ENCODE data around the gene MBD3.

The MBD3 gene

DNA sequence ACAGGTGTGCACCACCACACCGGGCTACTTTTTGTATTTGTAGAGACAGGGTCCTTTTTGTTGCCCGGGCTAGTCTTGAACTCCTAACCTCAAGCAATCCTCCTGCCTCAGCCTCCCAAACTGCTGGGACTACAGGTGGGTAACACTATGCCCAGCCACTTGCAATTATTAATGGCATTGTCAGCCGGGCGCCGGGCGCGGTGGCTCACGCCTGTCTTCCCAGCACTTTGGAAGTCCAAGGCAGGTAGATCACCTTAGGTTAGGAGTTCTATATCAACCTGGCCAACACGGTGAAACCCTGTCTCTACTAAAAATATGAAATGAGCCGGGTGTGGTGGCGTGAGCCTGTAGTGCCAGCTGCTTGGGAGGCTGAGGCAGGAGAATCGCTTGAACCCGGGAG lies 21.8 kb downstream of the MBD3 start:
- H3K27me3 ChIP-seq (replicated peaks; ENCODE audit: insufficient read depth, low read length), result peaks cover 45% of the 10 kb centered on the region
- no peak overlapping the region for H3K9ac ChIP-seq (ENCODE audit: low read length)
- no peak overlapping the region for H3K27ac ChIP-seq (ENCODE audit: low read length)
- DNase-seq, result no peak
- no peak overlapping the region for H3K4me3 ChIP-seq (ENCODE audit: low read length)
- peaks cover 9% of the 10 kb centered on the region for H3K79me2 ChIP-seq (ENCODE audit: low read length)
- no peak overlapping the region for H2AFZ ChIP-seq (ENCODE audit: low read length)
- H3K9me3 ChIP-seq (replicated peaks; ENCODE audit: insufficient read depth, low read length), result no peaks in the 10 kb centered on the region
- no peak overlapping the region for H3K4me2 ChIP-seq (ENCODE audit: low read depth, low read length)
- H3K4me1 ChIP-seq (ENCODE audit: low read length), result peaks cover 5% of the 10 kb centered on the region
- H3K9me2 ChIP-seq (replicated peaks; ENCODE audit: insufficient read depth, low read length), result no peaks in the 10 kb centered on the region
- no peak for TF ChIP-seq EZH2 (optimal IDR thresholded peaks at IDR 0.05; ENCODE audit: low read depth, low read length)
- no peak for TF ChIP-seq EZH2phosphoT487 (IDR thresholded peaks at IDR 0.05; ENCODE audit: low read length)
- TF ChIP-seq, protein P1, sequence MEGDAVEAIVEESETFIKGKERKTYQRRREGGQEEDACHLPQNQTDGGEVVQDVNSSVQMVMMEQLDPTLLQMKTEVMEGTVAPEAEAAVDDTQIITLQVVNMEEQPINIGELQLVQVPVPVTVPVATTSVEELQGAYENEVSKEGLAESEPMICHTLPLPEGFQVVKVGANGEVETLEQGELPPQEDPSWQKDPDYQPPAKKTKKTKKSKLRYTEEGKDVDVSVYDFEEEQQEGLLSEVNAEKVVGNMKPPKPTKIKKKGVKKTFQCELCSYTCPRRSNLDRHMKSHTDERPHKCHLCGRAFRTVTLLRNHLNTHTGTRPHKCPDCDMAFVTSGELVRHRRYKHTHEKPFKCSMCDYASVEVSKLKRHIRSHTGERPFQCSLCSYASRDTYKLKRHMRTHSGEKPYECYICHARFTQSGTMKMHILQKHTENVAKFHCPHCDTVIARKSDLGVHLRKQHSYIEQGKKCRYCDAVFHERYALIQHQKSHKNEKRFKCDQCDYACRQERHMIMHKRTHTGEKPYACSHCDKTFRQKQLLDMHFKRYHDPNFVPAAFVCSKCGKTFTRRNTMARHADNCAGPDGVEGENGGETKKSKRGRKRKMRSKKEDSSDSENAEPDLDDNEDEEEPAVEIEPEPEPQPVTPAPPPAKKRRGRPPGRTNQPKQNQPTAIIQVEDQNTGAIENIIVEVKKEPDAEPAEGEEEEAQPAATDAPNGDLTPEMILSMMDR (IDR thresholded peaks at IDR 0.05; ENCODE audit: low read length), result no peak
- H3F3A ChIP-seq (ENCODE audit: insufficient read depth, low read length), result no peaks in the 10 kb centered on the region
- no peaks in the 10 kb centered on the region for H3K36me3 ChIP-seq (replicated peaks; ENCODE audit: insufficient read depth, low read length)
- peaks cover 3% of the 10 kb centered on the region; the same call in 1 of the 2 replicates for H4K20me1 ChIP-seq (ENCODE audit: insufficient read depth, low read length)

DNA sequence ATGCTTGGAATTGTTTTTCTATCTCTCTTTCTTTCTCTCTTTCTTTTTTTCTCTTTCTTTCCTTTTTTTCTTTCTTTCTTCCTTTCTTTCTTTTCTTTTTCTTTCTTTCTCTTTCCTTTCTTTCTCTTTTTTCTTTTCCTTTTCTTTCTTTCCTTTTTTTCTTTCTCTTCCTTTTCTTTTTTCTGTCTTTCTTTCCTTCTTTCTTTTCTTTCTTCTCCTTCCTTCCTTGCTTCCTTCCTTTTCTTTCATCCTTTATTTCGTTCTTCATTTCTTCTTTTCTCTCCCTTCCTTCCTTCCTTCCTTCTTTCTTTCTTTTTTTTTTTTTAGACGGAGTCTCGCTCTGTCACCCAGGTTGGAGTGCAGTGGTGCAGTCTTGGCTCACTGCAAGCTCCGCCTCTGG lies 22.7 kb downstream of the MBD3 start:
- Histone ChIP-seq H2AFZ (ENCODE audit: low read length) (no peak overlapping the region), H3K36me3 (replicated peaks; ENCODE audit: insufficient read depth, low read length) (no peaks in the 10 kb centered on the region), H3K9me2 (replicated peaks; ENCODE audit: insufficient read depth, low read length) (no peaks in the 10 kb centered on the region), H3K9ac (ENCODE audit: low read length) (no peak overlapping the region), H3K27ac (ENCODE audit: low read length) (no peak overlapping the region), H3K4me3 (ENCODE audit: low read length) (no peak overlapping the region), H4K20me1 (ENCODE audit: insufficient read depth, low read length) (peaks cover 4% of the 10 kb centered on the region; the same call in 1 of the 2 replicates), H3K79me2 (ENCODE audit: low read length) (peaks cover 13% of the 10 kb centered on the region), H3K9me3 (replicated peaks; ENCODE audit: insufficient read depth, low read length) (no peaks in the 10 kb centered on the region), H3K27me3 (replicated peaks; ENCODE audit: insufficient read depth, low read length) (peaks cover 45% of the 10 kb centered on the region), H3K4me1 (ENCODE audit: low read length) (peaks cover 5% of the 10 kb centered on the region), H3K4me2 (ENCODE audit: low read depth, low read length) (no peak overlapping the region), H3F3A (ENCODE audit: insufficient read depth, low read length) (0 out of 2 replicates have a peak, but pooled peaks cover 2% of the 10 kb centered on the region)
- no peak for DNase-seq
- TF ChIP-seq, protein P1 (IDR thresholded peaks at IDR 0.05; ENCODE audit: low read length), result no peak
- TF ChIP-seq EZH2 (optimal IDR thresholded peaks at IDR 0.05; ENCODE audit: low read depth, low read length) (no peak), EZH2phosphoT487 (IDR thresholded peaks at IDR 0.05; ENCODE audit: low read length) (no peak)

DNA sequence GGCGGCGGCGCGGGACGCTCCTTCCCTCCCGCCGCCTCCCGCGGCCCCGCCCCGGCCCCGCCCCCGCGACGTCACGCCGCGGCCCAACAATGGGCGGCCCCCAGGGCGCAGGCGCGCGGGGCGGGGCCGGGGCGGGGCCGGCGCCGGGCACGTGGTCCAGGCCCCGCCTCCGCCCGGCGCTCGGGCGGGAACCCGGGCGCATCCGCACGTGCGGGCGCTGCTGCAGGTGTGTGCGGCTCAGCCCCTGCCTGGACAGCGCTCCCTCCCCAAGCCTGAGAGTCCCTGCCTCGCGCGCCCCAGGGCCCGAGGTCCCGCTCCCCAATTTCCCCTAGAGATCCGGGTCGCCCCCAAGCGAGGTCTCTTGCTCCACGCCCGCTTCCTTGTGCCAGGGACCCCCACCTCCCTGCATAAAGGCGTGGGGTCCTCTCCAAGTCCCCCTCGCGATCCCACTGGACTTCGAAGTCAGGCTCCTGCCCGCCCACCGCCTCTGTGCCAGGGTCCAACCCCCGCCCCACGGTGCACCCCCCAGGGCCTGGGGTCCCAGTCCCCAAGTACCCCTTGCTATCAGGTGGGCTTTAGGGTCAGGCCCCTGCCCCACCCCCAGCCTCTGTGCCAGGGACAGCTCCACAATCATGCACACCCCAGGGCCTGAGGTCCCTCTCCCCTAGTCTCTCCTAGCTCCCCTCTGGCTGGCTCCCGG lies 24.2 kb downstream of the MBD3 start, which contains the start of gene MEX3D:
TSS of gene MEX3D (minus strand) at position 6 of the 700 bp plus-strand sequence. CDS start 267 bp downstream, outside the sequence.
- no peaks in the 10 kb centered on the region for H3K9me3 ChIP-seq (replicated peaks; ENCODE audit: insufficient read depth, low read length)
- H3K27ac ChIP-seq (ENCODE audit: low read length), result no peak within 1 kb of the TSS
- H3K36me3 ChIP-seq (replicated peaks; ENCODE audit: insufficient read depth, low read length), result no peaks in the 10 kb centered on the region
- 0 out of 2 replicates have a peak, but pooled peaks cover 2% of the 10 kb centered on the region for H3F3A ChIP-seq (ENCODE audit: insufficient read depth, low read length)
- peak; percentile 90 for DNase-seq
- peaks cover 5% of the 10 kb centered on the region for H3K4me1 ChIP-seq (ENCODE audit: low read length)
- H3K4me3 ChIP-seq (ENCODE audit: low read length), result peak within 1 kb of the TSS; percentile 45; the same call in 1 of the 2 replicates
- peak within 1 kb of the TSS; percentile 54; the same call in 1 of the 2 replicates for H3K4me2 ChIP-seq (ENCODE audit: low read depth, low read length)
- no peak within 1 kb of the TSS for H3K9ac ChIP-seq (ENCODE audit: low read length)
- no peaks in the 10 kb centered on the region for H3K9me2 ChIP-seq (replicated peaks; ENCODE audit: insufficient read depth, low read length)
- peaks cover 16% of the 10 kb centered on the region for H3K79me2 ChIP-seq (ENCODE audit: low read length)
- TF ChIP-seq, protein P1 (IDR thresholded peaks at IDR 0.05; ENCODE audit: low read length), result no peak
- TF ChIP-seq EZH2phosphoT487 (IDR thresholded peaks at IDR 0.05; ENCODE audit: low read length) (no peak), EZH2 (optimal IDR thresholded peaks at IDR 0.05; ENCODE audit: low read depth, low read length) (no peak)
- peaks cover 45% of the 10 kb centered on the region for H3K27me3 ChIP-seq (replicated peaks; ENCODE audit: insufficient read depth, low read length)
- H2AFZ ChIP-seq (ENCODE audit: low read length), result peak within 1 kb of the TSS; percentile 44; the same call in 1 of the 2 replicates
- H4K20me1 ChIP-seq (ENCODE audit: insufficient read depth, low read length), result peaks cover 4% of the 10 kb centered on the region; the same call in 1 of the 2 replicates
